Spinal cord (tissue), 10 donors: ENCODE measurements around the gene MAP3K7CL. TPM values are rescaled to one million over a fixed set of nuclear protein-coding genes. Genes with fewer than 3 reads are reported as not detected.
A peak's percentile ranks its signal among the peaks of the same experiment; 100 is the strongest.

Experiments
- DNase-seq, 6 donors: peaks; one replicate each; pipeline versions ENCODE4 v3.0.0 to v3.0.0-alpha.2; 2013 to 2015; ENCODE audit warnings: low spot score in 6 of 6, low read depth in 4 of 6
- H3K27ac ChIP-seq: one replicate; pipeline ENCODE4 v1.5.1; 2013; ENCODE audit warnings: low read depth, low read length, control low read depth
- H3K27me3 ChIP-seq: one replicate; pipeline ENCODE4 v1.6.1; 2013; ENCODE audit warnings: low read length; ENCODE audit not compliant: control insufficient read depth, insufficient read depth
- H3K36me3 ChIP-seq: one replicate; pipeline ENCODE4 v1.6.1; 2013; ENCODE audit warnings: low read length; ENCODE audit not compliant: control insufficient read depth, insufficient read depth
- H3K4me1 ChIP-seq: one replicate; pipeline ENCODE4 v1.6.1; 2013; ENCODE audit warnings: low read length; ENCODE audit not compliant: control insufficient read depth, insufficient read depth
- H3K4me3 ChIP-seq: one replicate; pipeline ENCODE4 v1.5.1; 2013; ENCODE audit warnings: low read depth, low read length, control low read depth
- H3K9me3 ChIP-seq: one replicate; pipeline ENCODE4 v1.6.1; 2013; ENCODE audit warnings: low read length; ENCODE audit not compliant: control insufficient read depth, insufficient read depth
- WGBS: methylation state at CpG from one replicate; pipeline ENCODE4 v1.1.5; 2013; ENCODE audit warnings: missing lambda C conversion rate; ENCODE audit not compliant: insufficient coverage; 5-methylcytosine and 5-hydroxymethylcytosine counted together
- polyA plus RNA-seq, 2 donors: library from polyadenylated mRNA; unstranded; fragments of 120-200 nt; gene quantifications; one replicate each; pipeline ENCODE4 v1.2.1, GENCODE V29; 2013; ENCODE audit not compliant: insufficient read length in 2 of 2
- total RNA-seq, 2 donors: library from RNA; depleted of rRNA in 1 of 2; stranded (reverse); fragments of 120-200 nt in 1 of 2; fragments of >200 nt in 1 of 2; gene quantifications; one replicate each; pipeline versions ENCODE4 v1.2.3 to v1.2.4, GENCODE V29; 2013 to 2014
- donor health status: healthy.

Gene MAP3K7CL
- total and polyA plus RNA-seq, 4 donors, result 2.9 to 5.4 (median 4.2) TPM

DNA sequence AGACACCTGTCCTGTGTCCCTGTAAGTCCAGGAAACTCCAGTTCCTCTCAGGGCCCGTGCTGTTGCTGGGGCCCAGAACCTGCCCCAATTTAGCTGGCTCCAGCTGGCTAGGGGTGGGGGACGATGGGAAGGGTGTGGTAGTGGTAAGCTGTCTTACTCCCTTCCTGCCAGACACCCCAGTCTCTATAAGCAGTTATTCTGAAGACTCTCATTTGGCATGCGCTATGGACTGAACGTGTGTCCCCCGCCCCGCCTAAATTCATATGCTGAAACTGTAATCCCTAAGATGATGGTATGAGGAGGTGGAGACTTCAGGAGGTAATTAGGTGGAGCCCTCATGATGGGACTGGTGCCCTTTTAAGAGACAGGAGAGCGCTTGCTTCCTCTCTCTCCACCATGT is 82.0 kb downstream of the MAP3K7CL start:
- Histone ChIP-seq H3K4me1 (no peaks in the 10 kb centered on the region), H3K27me3 (no peaks in the 10 kb centered on the region), H3K9me3 (peaks cover 2% of the 10 kb centered on the region), H3K36me3 (no peaks in the 10 kb centered on the region), H3K27ac (no peak overlapping the region), H3K4me3 (no peak overlapping the region)
- DNase-seq, result no peak
- 90% methylated on average over 2 of the region's 7 CpGs for WGBS

DNA sequence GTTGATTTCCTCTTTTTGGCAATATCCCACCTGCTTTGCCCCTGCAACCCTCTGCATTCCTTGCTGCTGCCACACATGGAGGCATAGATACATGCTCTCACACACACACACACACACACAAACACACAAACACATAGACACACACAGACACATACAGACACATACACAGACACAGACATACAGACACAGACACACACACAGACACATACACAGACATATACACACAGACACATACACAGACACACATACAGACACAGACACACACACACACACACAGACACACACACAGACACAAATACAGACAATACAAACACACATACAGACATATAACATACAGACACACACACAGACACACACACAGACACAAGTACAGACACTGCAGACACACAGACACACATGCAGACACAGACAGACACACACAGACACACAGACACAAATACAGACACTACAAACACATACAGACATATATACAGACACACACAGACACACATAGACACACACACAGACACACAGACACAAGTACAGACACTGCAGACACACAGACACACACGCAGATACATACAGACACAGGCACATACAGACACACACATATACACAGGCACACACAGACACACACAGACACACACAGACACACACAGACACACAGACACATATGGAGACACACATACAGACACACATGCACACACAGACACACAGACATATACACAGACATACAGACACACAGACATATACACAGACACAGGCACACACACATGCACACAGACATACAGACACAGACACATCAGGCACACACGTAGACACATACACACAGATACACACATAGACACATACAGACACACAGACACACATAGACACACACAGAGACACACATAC is 83.3 kb downstream of the MAP3K7CL start:
- WGBS, result 97% methylated on average over 2 of the region's 2 CpGs
- no peak overlapping the region for H3K27ac ChIP-seq
- no peak for DNase-seq
- no peak overlapping the region for H3K4me3 ChIP-seq
- H3K9me3 ChIP-seq, result peaks cover 2% of the 10 kb centered on the region
- no peaks in the 10 kb centered on the region for H3K36me3 ChIP-seq
- H3K4me1 ChIP-seq, result no peaks in the 10 kb centered on the region
- H3K27me3 ChIP-seq, result no peaks in the 10 kb centered on the region

DNA sequence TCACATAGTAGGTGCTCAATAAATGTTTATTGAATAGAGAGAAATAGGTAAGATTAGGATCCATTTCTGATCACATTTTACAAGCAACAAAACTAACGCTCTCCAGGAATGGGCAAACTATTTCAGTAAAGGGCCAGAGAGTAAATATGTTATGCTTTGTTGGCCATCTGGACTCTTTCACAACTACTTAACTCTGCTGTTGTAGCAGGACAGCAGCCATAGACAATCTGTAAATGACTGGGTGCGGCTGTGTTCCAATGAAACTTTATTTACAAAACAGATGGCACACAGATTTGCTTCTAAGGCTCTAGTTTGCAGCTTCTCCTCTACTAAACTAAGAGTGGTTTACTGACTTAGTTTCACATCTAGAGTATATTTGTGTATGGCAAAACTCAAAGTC is 85.3 kb downstream of the MAP3K7CL start:
- Histone ChIP-seq H3K36me3 (no peaks in the 10 kb centered on the region), H3K27me3 (no peaks in the 10 kb centered on the region), H3K4me3 (no peak overlapping the region), H3K27ac (no peak overlapping the region), H3K4me1 (no peaks in the 10 kb centered on the region), H3K9me3 (peaks cover 2% of the 10 kb centered on the region)
- no CpG with 5 or more reads among the region's 2 CpGs for whole genome bisulfite sequencing
- DNase-seq, result peak in 1 of 6 donors; percentile 79

DNA sequence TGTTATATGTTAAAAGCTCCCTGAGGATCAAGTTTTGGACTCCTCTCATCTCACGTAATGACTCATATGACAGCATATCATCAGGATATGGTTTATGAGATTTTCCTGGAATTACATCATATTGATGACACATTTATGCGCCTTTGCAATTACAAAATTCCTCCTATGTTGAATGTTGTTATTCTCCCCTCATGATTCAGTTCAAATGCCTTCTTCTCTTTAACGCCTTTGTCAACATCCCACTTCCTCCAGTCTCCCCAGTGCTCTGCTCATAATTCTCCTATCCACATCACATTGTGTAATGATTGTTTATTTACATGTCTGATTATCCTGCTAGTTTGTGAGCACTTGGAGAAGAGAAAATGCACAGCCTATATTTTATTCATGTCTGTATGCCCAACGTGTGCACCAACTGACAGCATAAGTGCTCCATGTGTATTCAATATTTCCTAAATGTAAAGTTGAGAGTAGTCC is 87.4 kb downstream of the MAP3K7CL start:
- Histone ChIP-seq H3K4me3 (no peak overlapping the region), H3K9me3 (no peaks in the 10 kb centered on the region), H3K27me3 (no peaks in the 10 kb centered on the region), H3K4me1 (no peaks in the 10 kb centered on the region), H3K27ac (no peak overlapping the region), H3K36me3 (no peaks in the 10 kb centered on the region)
- no peak for DNase-seq
- WGBS, result no CpG with 5 or more reads among the region's 4 CpGs

DNA sequence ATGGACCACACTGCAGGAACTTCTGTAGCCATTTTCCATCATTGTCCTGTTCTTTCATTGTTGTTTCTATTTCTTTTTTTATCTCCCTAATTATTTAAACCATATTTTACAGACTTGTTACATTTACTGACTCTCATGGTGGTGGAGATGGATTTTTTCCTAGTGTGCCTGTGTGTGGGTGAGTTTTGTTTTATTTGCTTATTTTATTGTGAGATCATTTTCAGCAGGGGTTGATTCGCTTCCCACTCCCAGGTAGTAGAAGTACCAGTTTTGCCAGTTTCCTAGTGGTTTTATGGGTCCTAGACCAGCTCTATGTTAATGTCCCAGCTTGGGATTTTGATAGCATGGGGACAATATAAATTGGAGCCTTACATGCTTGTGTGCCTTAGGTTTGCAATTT is 88.3 kb downstream of the MAP3K7CL start:
- H3K9me3 ChIP-seq, result no peaks in the 10 kb centered on the region
- no peak overlapping the region for H3K27ac ChIP-seq
- no peaks in the 10 kb centered on the region for H3K27me3 ChIP-seq
- WGBS, result 100% methylated on average over 1 of the region's 1 CpG
- H3K4me3 ChIP-seq, result no peak overlapping the region
- no peaks in the 10 kb centered on the region for H3K4me1 ChIP-seq
- DNase-seq, result peak in 1 of 6 donors; percentile 15
- no peaks in the 10 kb centered on the region for H3K36me3 ChIP-seq

DNA sequence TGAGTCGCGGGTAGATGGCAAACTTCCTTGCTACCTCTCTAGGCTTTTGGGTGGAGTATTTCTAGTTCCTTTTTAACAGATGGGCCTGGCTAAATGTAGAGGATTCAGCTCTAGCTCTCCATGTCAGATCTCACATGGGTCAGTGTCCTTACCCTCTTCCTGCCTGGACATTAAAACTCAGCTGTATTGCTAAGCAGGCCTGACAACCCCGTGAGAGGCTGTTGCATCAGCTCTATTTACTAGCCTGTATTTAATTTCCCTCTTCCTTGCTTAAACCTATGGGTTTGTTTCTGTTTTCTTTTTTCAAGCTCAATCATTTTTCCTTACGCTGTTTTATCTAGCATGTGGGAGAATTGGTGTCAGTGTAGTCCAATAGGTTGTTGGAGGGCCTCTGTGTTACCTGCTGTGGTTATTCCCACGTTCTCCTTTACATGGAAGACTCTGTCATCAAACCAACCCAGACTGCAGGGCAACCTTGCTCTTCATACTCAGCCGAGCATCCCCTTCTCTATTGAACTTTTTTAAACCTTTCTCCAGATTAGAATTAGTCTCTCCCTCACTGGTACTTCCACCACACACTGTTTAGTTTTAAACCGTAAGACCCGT is 88.8 kb downstream of the MAP3K7CL start:
- no peak for DNase-seq
- no peaks in the 10 kb centered on the region for H3K36me3 ChIP-seq
- no peaks in the 10 kb centered on the region for H3K9me3 ChIP-seq
- no peaks in the 10 kb centered on the region for H3K4me1 ChIP-seq
- WGBS, result 93% methylated on average over 4 of the region's 8 CpGs
- no peak overlapping the region for H3K4me3 ChIP-seq
- no peak overlapping the region for H3K27ac ChIP-seq
- no peaks in the 10 kb centered on the region for H3K27me3 ChIP-seq

DNA sequence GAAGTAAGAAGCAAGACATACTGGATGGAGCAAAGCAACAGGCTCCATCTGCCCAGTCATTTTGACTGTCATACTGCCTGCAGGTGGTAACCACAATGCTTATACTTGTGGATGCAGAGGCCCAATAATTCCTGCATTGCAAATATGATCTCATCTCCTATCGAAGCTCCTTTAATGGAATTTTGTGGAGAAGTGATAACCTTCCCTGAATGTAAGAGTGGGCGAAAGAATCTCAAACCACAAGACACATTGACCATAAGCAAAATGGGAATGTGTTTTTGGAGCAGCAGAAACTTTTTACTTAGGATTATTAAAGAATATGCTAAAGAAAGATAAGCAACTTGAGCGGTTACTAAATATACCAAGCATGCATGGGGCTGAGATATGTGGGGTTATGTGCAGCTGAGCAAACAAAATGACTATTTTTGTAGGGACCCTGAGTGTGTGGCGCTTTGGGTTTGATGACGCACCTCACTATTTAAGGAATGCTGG is 90.9 kb downstream of the MAP3K7CL start:
- DNase-seq, result no peak
- Histone ChIP-seq H3K27ac (no peak overlapping the region), H3K4me1 (no peaks in the 10 kb centered on the region), H3K36me3 (no peaks in the 10 kb centered on the region), H3K4me3 (no peak overlapping the region), H3K27me3 (no peaks in the 10 kb centered on the region), H3K9me3 (no peaks in the 10 kb centered on the region)
- WGBS, result 93% methylated on average over 2 of the region's 5 CpGs

DNA sequence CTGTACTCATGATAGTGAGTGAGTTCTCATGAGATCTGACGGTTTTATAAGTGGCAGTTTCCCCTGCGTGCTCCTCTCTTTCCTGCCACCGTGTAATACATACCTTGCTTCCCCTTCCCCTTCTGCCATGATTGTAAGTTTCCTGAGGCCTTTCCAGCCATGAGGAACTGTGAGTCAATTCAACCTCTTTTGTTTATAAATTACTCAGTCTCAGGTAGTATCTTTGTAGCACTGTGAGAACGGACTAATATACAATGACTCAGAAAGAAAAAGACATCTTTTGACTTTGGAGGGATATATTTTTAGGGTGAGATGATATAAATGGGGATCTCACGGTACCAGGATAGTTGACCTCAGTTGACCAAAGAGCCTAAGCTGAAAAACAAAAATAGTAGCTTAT is 93.6 kb downstream of the MAP3K7CL start:
- DNase-seq, result no peak
- Histone ChIP-seq H3K4me1 (no peaks in the 10 kb centered on the region), H3K9me3 (no peaks in the 10 kb centered on the region), H3K27me3 (no peaks in the 10 kb centered on the region), H3K36me3 (no peaks in the 10 kb centered on the region), H3K4me3 (no peak overlapping the region), H3K27ac (no peak overlapping the region)
- 100% methylated on average over 1 of the region's 5 CpGs for WGBS
